CD4-positive, CD25-positive, alpha-beta regulatory T cell (primary cell): ENCODE measurements around the gene LCT. TPM values are rescaled to one million over a fixed set of nuclear protein-coding genes. Genes with fewer than 3 reads are reported as not detected.

Experiments
- ATAC-seq, 2 donors: fragments of 150-1000 bp; cut with Tn5 transposase; one replicate each; pipeline ENCODE4 v1.10.0; 2021; ENCODE audit warnings: low read depth in 2 of 2, moderate number of reproducible peaks in 2 of 2, moderate library complexity in 1 of 2
- DNase-seq, 3 donors: peaks; one replicate each; pipeline versions ENCODE4 v3.0.0 to v3.0.0-alpha.2; 2012 to 2022; ENCODE audit warnings: mixed read lengths in 1 of 3
- H3K27ac ChIP-seq: one replicate; pipeline ENCODE4 v1.7.0; 2013; ENCODE audit warnings: mild to moderate bottlenecking, low read length; ENCODE audit not compliant: insufficient read depth, poor library complexity, severe bottlenecking
- H3K27me3 ChIP-seq: one replicate; pipeline ENCODE4 v1.7.0; 2013; ENCODE audit warnings: low read length; ENCODE audit not compliant: control insufficient read depth, insufficient read depth
- H3K36me3 ChIP-seq: one replicate; pipeline ENCODE4 v1.7.0; 2013; ENCODE audit warnings: mild to moderate bottlenecking, low read length, moderate library complexity; ENCODE audit not compliant: control insufficient read depth, insufficient read depth
- H3K4me1 ChIP-seq: 2 replicates; pipeline ENCODE4 v1.7.0; 2013; ENCODE audit warnings: mild to moderate bottlenecking, low read length; ENCODE audit not compliant: insufficient read depth, control insufficient read depth, poor library complexity, severe bottlenecking
- H3K4me3 ChIP-seq: one replicate; pipeline ENCODE4 v1.7.0; 2013; ENCODE audit warnings: low read depth, mild to moderate bottlenecking, low read length, moderate library complexity
- H3K9me3 ChIP-seq, 2 experiments: 1 replicate in 1 of 2; 2 replicates in 1 of 2; pipeline ENCODE4 v1.7.0; 2013; ENCODE audit warnings: low read length in 2 of 2, mild to moderate bottlenecking in 1 of 2, moderate library complexity in 1 of 2; ENCODE audit not compliant: control insufficient read depth in 2 of 2
- H3K27ac Mint-ChIP-seq, 3 donors: one replicate each; pipeline ENCODE4 v1.8.0; 2020 to 2022; ENCODE audit warnings: mild to moderate bottlenecking in 3 of 3, mixed read lengths in 3 of 3, moderate library complexity in 2 of 3
- H3K27me3 Mint-ChIP-seq: one replicate; pipeline ENCODE4 v1.8.0; 2022; ENCODE audit warnings: mild to moderate bottlenecking, mixed read lengths
- H3K36me3 Mint-ChIP-seq: one replicate; pipeline ENCODE4 v1.8.0; 2020; ENCODE audit warnings: mixed read lengths
- H3K4me1 Mint-ChIP-seq, 4 donors: one replicate each; pipeline ENCODE4 v1.8.0; 2020 to 2022; ENCODE audit warnings: mixed read lengths in 4 of 4, mild to moderate bottlenecking in 1 of 4
- H3K4me3 Mint-ChIP-seq, 4 donors: one replicate each; pipeline ENCODE4 v1.8.0; 2020 to 2022; ENCODE audit warnings: mild to moderate bottlenecking in 4 of 4, mixed read lengths in 4 of 4, moderate library complexity in 3 of 4
- H3K9me3 Mint-ChIP-seq, 7 donors: one replicate each; pipeline ENCODE4 v1.8.0; 2020 to 2022; ENCODE audit warnings: mixed read lengths in 7 of 7, mild to moderate bottlenecking in 3 of 7, moderate library complexity in 2 of 7
- polyA plus RNA-seq, 4 donors: library from polyadenylated mRNA; unstranded; fragments of 300-500 nt; fragmentation: Illumina TruSeq; gene quantifications; one replicate each; pipeline ENCODE4 v1.2.3, GENCODE V29; 2021
- total RNA-seq: library from RNA; stranded (reverse); gene quantifications from one replicate; pipeline ENCODE4 v1.2.3, GENCODE V29; 2022

LCT gene
- total and polyA plus RNA-seq, 5 donors from 2014 or later, result not detected

DNA sequence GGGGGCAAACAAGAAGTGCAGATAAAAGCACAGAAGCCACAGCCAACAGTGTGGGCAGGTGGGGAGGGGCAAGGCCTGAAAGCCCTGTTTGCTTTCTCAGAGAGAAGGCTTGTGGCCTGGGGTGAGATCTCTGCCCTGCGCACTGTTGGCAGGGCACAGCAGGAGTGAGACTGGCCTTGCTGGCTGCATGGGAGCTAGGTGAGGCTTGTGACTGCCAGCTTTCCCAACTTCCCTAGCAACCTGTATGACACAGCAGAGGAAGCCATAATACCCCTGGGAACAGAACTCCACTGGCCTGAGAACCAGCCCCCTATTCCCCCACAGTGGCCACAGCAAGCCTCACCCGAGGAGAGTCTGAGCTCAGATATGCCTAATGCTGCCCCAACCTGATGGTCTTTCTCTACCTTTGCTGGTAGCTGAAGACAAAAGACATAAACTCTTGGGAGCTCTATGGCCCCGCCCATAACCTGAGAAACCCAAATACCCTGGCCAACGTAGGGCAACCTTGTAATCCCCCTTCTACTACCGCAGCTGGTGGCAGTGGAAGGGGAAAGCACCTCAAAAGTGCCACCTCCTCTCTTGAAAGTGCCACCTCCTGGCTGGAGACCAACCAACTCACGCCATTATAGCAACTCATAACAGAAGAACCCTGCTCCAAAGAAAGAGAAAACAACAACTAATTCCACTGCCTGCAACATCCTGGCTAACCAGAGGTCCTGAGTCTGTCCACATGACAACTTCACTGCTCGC lies 44.4 kb downstream of the LCT start:
- Mint-ChIP-seq H3K4me1 (peaks cover 4 to 13% (median 11%) of the 10 kb centered on the region in 4 donors), H3K4me3 (no peak overlapping the region), H3K36me3 (no peaks in the 10 kb centered on the region), H3K9me3 (no peaks in the 10 kb centered on the region), H3K27ac (no peak overlapping the region), H3K27me3 (no peaks in the 10 kb centered on the region)
- no peaks in the 10 kb centered on the region for H3K9me3 ChIP-seq
- ATAC-seq (no peak), DNase-seq (peak in 1 of 3 donors; percentile 28)
- peaks cover 3% of the 10 kb centered on the region for H3K36me3 ChIP-seq
- H3K27ac ChIP-seq, result no peak overlapping the region
- no peak overlapping the region for H3K4me3 ChIP-seq
- no peaks in the 10 kb centered on the region for H3K27me3 ChIP-seq
- no peaks in the 10 kb centered on the region for H3K4me1 ChIP-seq

DNA sequence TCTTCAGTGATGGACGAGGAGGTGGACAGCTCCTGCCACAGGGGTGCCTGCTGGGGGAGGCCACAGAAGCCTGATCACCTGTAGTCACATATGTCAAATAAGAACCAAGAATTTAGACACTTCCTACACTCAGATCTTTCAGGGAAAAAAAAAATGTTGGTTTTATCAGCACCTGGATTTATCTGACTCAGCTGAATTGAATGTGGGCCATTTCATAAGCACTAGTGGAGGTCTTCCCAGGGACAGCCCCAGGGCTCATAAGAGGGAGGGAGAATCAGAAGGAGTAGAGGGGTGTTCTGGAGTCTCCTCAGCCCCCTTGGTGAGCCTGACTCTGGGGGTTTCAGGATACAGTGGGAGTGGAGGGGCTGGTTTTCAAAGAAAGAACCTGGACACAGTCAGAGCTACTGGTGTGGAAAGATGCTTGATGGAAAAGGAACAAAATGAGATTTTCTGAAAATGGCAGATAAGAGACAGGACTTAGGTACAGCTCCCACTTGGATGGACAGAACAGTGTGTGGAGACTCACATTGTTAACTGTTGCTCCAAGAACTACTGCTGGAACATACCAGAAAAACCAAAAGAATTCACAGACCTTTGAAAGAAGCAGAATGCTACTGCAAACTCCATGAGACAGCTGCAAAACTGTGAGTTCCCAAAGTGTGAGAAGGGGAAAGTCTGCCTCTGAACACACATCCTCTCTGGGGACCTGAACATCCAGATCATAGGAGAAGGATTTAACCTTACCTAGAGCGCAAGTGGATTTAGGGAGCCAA lies 45.4 kb downstream of the LCT start:
- Mint-ChIP-seq H3K27me3 (no peaks in the 10 kb centered on the region), H3K4me1 (peaks cover 4 to 13% (median 10%) of the 10 kb centered on the region in 4 donors), H3K36me3 (peaks cover 4% of the 10 kb centered on the region), H3K9me3 (no peaks in the 10 kb centered on the region), H3K4me3 (no peak overlapping the region), H3K27ac (peak overlapping the region in 1 of 3 donors; percentile 0)
- DNase-seq (no peak), ATAC-seq (no peak)
- Histone ChIP-seq H3K27me3 (no peaks in the 10 kb centered on the region), H3K4me3 (no peak overlapping the region), H3K9me3 (no peaks in the 10 kb centered on the region), H3K4me1 (no peaks in the 10 kb centered on the region), H3K27ac (no peak overlapping the region), H3K36me3 (peaks cover 6% of the 10 kb centered on the region)

DNA sequence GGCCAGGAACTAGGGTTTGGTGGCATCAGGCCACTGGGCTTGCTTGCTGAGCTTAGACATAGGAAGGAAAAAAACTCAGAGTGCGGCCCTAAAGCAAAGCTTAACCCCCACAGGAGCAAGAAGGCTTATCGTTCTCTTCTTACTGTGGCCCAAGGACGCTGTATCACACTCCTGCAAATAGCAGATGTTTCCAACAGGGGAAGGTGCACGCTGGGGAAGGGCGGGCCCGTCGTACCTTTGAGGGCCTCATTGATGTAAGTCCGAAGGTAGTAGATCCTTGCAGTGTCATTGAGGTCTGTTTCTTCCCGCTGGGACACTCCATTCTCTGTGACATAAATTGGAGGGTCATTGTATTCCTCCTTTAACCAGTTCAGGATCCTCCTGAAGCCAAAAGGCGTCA lies 46.6 kb downstream of the LCT start:
- ATAC-seq (no peak), DNase-seq (no peak)
- H3K27ac ChIP-seq, result no peak overlapping the region
- peaks cover 4 to 12% (median 6%) of the 10 kb centered on the region in 4 donors for H3K4me1 Mint-ChIP-seq
- no peak overlapping the region for H3K27ac Mint-ChIP-seq
- no peaks in the 10 kb centered on the region for H3K9me3 ChIP-seq
- H3K9me3 Mint-ChIP-seq, result peaks cover 0 to 1% (median 0%) of the 10 kb centered on the region in 7 donors
- no peaks in the 10 kb centered on the region for H3K4me1 ChIP-seq
- peaks cover 14% of the 10 kb centered on the region for H3K36me3 ChIP-seq
- peaks cover 12% of the 10 kb centered on the region for H3K36me3 Mint-ChIP-seq
- no peaks in the 10 kb centered on the region for H3K27me3 Mint-ChIP-seq
- no peak overlapping the region for H3K4me3 Mint-ChIP-seq
- no peak overlapping the region for H3K4me3 ChIP-seq
- H3K27me3 ChIP-seq, result no peaks in the 10 kb centered on the region

DNA sequence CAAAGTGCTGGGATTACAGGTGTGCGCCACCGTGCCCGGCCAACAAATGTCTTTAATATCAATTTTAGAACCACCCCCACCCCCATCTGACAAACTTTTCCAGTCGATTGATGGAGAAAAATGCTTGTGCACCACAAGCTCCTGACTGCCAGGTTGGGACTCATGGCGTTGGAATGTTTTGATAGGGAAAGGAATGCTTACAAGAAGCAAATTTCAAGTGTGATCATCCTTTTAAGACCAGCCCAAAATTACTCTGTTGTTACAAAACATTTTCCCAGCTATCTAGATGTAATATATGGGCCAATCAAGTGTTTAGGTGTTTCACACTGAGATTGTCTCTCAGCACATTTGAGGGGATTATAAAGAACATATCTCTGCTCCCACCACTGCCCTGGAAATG lies 50.2 kb downstream of the LCT start:
- no peak overlapping the region for H3K4me3 ChIP-seq
- Mint-ChIP-seq H3K36me3 (peaks cover 43% of the 10 kb centered on the region), H3K9me3 (peaks cover 0 to 3% (median 0%) of the 10 kb centered on the region in 7 donors), H3K4me1 (peaks cover 0 to 4% (median 0%) of the 10 kb centered on the region in 4 donors), H3K4me3 (no peak overlapping the region), H3K27me3 (no peaks in the 10 kb centered on the region), H3K27ac (no peak overlapping the region)
- ATAC-seq, result no peak
- no peaks in the 10 kb centered on the region for H3K9me3 ChIP-seq
- no peak for DNase-seq
- H3K27me3 ChIP-seq, result no peaks in the 10 kb centered on the region
- H3K36me3 ChIP-seq, result peaks cover 50% of the 10 kb centered on the region
- no peak overlapping the region for H3K27ac ChIP-seq
- H3K4me1 ChIP-seq, result no peaks in the 10 kb centered on the region

DNA sequence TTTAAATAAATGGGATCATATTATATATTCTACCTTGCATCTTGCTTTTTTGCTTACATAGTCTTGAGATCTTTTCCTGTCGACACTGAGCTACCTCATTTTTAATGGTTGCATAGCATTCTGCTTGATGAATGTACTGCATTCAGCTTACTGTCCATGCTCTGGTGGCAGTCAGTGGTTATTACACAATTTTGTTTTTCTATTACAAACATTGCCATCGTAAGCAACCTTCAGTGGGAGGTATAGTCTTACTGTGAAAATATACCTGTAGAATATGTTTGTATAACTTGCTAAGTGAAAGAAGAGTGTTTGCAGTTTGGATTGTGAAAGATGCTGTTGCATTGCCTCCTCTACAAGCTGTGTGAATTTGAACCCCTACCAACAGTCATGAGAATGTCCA lies 52.0 kb downstream of the LCT start:
- no peak overlapping the region for H3K4me3 Mint-ChIP-seq
- Histone ChIP-seq H3K9me3 (no peaks in the 10 kb centered on the region), H3K36me3 (peaks cover 67% of the 10 kb centered on the region), H3K27me3 (no peaks in the 10 kb centered on the region), H3K4me3 (no peak overlapping the region), H3K27ac (no peak overlapping the region), H3K4me1 (no peaks in the 10 kb centered on the region)
- DNase-seq, result peak in 1 of 3 donors; percentile 12
- no peak for ATAC-seq
- H3K27ac Mint-ChIP-seq, result no peak overlapping the region
- no peaks in the 10 kb centered on the region for H3K27me3 Mint-ChIP-seq
- peaks cover 0 to 4% (median 0%) of the 10 kb centered on the region in 4 donors for H3K4me1 Mint-ChIP-seq
- H3K36me3 Mint-ChIP-seq, result peaks cover 56% of the 10 kb centered on the region
- peaks cover 0 to 3% (median 0%) of the 10 kb centered on the region in 7 donors for H3K9me3 Mint-ChIP-seq

DNA sequence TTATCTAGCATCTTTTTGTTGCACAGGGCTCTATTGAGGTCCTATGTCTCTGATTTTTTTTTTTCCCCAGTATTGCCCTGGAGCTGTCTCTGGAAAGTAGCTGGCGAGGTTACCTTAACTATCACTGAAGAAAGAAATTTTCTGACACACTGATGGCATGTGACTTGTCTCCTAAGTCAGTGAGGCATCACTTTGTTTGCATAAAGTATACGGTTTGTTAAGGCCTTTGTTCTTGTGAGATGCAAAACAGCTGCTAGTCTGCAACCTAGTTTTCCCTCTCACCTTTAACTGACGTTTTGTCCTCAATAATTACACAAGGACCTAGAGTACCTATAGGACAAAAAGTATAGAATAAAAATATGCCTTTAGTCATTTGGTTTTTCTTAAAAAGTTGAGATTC lies 53.5 kb downstream of the LCT start:
- Histone ChIP-seq H3K4me3 (no peak overlapping the region), H3K4me1 (no peaks in the 10 kb centered on the region), H3K27ac (no peak overlapping the region), H3K36me3 (peaks cover 80% of the 10 kb centered on the region), H3K27me3 (no peaks in the 10 kb centered on the region), H3K9me3 (no peaks in the 10 kb centered on the region)
- ATAC-seq (no peak), DNase-seq (no peak)
- peaks cover 66% of the 10 kb centered on the region for H3K36me3 Mint-ChIP-seq
- no peak overlapping the region for H3K4me3 Mint-ChIP-seq
- H3K4me1 Mint-ChIP-seq, result peaks cover 0 to 4% (median 0%) of the 10 kb centered on the region in 4 donors
- H3K27me3 Mint-ChIP-seq, result no peaks in the 10 kb centered on the region
- no peak overlapping the region for H3K27ac Mint-ChIP-seq
- H3K9me3 Mint-ChIP-seq, result peaks cover 0 to 3% (median 0%) of the 10 kb centered on the region in 7 donors

DNA sequence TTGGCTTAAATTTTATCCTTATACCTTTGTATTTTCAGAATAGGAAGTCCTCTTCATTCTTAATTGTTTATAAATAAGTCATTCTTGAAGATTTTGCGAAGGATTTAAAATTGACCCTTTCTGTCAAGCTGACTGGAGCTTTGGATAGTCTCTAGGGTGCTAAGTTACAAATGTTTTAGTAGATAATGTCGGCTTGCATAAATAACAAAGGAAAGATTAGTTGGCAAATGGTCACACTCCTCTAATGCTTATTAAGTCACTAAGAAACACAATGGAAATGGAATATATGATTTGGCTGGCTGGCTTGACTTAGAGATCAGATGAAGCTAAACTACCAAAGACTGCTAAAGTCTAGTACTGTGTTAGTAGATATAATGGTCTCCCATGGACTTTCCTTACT lies 54.8 kb downstream of the LCT start:
- peak overlapping the region in 1 of 3 donors; percentile 2 for H3K27ac Mint-ChIP-seq
- Histone ChIP-seq H3K27me3 (no peaks in the 10 kb centered on the region), H3K4me1 (no peaks in the 10 kb centered on the region), H3K4me3 (no peak overlapping the region), H3K36me3 (peaks cover 83% of the 10 kb centered on the region), H3K27ac (no peak overlapping the region), H3K9me3 (no peaks in the 10 kb centered on the region)
- H3K36me3 Mint-ChIP-seq, result peaks cover 68% of the 10 kb centered on the region
- ATAC-seq (no peak), DNase-seq (no peak)
- H3K4me1 Mint-ChIP-seq, result peaks cover 0 to 5% (median 0%) of the 10 kb centered on the region in 4 donors
- peaks cover 0 to 3% (median 0%) of the 10 kb centered on the region in 7 donors for H3K9me3 Mint-ChIP-seq
- no peaks in the 10 kb centered on the region for H3K27me3 Mint-ChIP-seq
- no peak overlapping the region for H3K4me3 Mint-ChIP-seq
